GM21786 (cell line): Measurements from ENCODE around the gene ABCA7.

Experiments used
- ATAC-seq: cut with Tn5 transposase; IDR thresholded peaks from one replicate; pipeline ENCODE4 v1.9.1; 2021; ENCODE audit not compliant: unreplicated experiment

ABCA7 gene

DNA sequence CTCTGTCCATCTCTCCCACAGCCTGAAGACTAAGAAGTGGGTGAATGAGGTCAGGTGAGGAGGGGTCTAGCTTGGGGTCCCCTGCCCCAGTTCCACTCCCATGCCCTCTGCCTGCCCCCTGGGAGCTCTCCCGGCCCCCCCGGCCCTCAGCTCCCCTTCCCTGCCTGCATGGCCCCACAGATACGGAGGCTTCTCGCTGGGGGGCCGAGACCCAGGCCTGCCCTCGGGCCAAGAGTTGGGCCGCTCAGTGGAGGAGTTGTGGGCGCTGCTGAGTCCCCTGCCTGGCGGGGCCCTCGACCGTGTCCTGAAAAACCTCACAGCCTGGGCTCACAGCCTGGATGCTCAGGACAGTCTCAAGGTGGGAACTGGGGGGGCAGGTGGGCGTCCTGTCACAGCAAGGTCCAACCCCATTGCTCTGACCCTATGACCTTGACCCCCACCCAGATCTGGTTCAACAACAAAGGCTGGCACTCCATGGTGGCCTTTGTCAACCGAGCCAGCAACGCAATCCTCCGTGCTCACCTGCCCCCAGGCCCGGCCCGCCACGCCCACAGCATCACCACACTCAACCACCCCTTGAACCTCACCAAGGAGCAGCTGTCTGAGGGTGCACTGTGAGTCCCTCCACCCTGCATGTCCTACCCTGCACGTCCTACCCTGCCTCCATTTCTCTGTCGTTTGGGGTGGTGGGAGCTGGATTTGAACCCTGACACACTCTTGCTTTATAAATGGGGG is 16.1 kb downstream of the ABCA7 start:
- no peak for ATAC-seq

DNA sequence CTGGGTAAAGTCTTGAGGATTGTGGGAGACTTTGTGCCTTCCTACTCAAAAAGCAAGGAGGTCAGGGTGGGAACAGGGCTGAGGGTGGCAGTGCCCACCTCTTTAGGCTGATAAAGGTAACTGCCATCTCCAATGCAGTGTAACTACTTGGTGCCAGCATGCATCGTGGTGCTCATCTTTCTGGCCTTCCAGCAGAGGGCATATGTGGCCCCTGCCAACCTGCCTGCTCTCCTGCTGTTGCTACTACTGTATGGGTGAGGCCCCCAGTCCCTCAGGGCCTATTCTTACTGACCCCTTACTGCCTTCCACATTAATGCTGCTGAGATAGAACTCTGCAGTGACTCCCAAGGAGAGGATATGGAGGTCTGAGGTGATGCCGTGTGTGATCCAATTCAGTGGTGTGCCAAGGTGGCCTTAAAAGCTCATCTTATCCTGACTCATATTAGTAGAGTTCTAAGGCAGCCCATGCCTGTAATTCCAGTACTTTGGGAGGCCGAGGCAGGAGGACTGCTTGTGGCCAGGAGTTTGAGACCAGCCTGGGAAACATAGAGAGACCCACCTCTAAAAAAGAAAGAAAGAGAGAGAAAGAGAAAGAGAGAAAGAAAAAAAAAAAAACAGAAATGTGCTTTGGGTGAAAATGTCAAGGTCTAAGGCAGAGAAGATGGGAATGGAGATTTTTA is 17.4 kb downstream of the ABCA7 start:
- no peak for ATAC-seq

DNA sequence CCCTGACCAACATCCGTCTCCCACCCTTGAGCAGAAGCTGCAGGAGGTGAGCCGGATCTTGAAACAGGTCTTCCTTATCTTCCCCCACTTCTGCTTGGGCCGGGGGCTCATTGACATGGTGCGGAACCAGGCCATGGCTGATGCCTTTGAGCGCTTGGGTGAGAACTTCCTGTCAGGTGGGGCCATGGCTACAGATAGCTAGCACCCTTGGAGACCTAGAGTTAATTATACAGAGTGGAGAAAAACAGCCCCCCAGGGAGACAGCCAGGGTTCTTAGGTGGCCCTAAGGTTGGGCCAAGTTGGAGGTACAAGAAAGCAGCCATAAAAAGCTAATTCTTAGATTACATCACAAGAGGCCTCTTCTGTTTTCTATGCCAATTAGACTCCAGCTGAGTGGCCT is 18.2 kb downstream of the ABCA7 start:
- no peak for ATAC-seq

DNA sequence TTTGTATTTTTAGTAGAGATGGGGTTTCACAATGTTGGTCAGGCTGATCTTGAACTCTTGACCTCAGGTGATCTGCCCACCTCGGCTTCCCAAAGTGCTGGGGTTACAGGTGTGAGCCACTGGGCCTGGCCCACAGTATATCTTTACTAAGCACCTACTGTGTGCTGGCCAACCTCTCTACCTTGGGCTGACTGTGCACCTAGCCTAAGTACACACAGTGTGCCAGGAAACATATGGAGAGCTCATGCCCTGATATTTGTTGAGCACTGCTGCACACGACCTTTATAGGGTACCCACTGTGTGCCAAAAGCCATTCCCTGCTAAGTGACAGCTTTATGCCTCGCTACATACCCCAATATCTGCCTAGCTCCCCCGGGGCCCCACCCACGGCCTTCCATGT is 20.8 kb downstream of the ABCA7 start:
- ATAC-seq, result no peak

DNA sequence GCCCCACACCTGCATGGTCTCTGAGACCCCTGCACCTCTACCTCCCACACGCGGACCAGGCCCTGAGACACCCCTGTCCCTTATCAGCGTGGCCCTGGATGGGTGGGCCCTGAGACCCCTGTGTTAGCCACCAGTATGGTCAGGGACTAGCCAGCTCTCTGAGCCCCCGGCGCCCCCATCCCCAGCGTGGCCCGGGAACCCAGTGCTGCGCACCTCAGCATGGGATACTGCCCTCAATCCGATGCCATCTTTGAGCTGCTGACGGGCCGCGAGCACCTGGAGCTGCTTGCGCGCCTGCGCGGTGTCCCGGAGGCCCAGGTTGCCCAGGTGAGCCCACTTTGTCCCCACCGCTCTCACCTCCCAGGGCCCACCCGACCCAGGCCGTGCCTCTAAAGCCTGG is 22.1 kb downstream of the ABCA7 start:
- ATAC-seq, result no peak

DNA sequence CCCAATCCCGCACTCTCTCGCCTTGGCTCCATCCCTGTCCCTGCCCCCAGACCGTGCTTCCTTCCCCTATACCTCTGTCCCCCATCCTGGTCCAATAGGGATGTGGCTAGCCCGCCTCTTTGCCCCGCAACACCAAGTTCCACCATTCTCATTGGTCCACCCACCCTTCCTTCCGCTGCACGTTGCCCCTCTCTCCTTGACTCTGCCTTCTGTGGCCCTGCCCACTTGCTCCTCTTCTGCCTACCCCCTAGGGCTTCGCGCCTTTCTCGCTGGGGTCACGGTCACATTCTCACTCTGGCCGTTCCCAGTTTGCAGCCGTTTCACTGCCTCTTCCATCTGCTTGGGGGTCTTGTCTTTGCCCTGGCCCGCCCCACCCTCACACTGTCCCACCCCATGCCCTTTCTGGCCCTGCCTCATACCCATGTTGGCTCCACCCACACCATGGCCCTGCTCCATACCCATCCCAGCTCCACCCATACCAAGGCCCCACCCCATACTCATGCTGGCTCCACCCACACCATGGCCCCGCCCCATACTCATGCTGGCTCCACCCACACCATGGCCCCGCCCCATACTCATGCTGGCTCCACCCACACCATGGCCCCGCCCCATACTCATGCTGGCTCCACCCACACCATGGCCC is 22.6 kb downstream of the ABCA7 start:
- no peak for ATAC-seq

DNA sequence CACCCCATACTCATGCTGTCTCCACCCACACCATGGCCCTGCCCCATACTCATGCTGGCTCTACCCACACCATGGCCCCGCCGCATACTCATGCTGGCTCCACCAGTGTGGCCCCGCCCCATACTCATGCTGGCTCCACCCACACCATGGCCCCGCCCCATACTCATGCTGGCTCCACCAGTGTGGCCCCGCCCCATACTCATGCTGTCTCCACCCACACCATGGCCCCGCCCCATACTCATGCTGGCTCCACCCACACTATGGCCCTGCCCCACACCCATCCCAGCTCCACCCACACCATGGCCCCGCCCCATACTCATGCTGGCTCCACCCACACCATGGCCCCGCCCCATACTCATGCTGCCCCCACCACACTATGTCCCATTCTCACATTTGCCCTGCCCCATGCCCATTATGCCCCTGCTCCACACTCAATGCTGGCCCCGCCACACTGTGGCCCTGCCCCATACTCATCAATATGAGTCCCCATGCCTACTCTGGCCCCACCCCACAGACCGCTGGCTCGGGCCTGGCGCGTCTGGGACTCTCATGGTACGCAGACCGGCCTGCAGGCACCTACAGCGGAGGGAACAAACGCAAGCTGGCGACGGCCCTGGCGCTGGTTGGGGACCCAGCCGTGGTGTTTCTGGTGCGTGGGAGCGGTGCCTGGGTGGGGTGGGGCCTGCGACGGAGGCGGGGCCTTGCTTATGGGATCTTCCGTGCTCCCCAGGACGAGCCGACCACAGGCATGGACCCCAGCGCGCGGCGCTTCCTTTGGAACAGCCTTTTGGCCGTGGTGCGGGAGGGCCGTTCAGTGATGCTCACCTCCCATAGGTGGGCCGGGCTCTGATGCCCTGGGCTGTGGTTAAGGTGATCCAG is 23.4 kb downstream of the ABCA7 start:
- ATAC-seq, result no peak

DNA sequence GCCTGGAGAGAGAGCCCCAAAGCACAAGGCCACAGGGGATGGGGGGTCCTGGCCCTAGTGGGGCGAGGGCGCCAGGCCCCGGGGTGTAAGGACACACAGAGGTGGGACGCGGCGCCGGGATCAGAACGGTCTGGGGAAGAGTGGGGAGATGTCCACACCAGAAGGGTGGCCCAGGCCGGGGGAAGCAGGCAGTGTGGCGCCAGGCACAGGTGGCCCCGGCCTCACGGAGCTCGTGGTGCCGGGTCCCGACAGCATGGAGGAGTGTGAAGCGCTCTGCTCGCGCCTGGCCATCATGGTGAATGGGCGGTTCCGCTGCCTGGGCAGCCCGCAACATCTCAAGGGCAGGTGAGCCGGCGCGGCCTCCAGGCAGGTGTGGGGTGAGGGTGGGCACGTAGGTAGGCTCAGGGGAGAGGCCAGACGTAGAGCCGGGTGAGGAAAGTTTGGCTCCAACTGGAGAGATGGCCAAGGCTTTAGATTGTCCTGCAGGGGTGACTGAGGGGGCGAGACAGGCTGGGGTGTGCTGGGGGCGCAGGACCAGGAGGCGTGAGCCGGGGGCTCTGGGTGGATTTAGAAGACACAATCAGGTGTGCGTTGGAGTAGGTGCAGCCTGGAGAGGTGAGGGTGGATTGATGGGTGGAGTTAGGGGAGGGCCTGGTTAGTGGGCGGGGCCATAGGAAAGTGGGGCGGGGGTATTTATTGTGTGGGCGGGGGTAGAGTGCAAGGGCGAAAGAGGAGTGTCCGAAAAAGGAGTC is 24.2 kb downstream of the ABCA7 start:
- no peak for ATAC-seq

DNA sequence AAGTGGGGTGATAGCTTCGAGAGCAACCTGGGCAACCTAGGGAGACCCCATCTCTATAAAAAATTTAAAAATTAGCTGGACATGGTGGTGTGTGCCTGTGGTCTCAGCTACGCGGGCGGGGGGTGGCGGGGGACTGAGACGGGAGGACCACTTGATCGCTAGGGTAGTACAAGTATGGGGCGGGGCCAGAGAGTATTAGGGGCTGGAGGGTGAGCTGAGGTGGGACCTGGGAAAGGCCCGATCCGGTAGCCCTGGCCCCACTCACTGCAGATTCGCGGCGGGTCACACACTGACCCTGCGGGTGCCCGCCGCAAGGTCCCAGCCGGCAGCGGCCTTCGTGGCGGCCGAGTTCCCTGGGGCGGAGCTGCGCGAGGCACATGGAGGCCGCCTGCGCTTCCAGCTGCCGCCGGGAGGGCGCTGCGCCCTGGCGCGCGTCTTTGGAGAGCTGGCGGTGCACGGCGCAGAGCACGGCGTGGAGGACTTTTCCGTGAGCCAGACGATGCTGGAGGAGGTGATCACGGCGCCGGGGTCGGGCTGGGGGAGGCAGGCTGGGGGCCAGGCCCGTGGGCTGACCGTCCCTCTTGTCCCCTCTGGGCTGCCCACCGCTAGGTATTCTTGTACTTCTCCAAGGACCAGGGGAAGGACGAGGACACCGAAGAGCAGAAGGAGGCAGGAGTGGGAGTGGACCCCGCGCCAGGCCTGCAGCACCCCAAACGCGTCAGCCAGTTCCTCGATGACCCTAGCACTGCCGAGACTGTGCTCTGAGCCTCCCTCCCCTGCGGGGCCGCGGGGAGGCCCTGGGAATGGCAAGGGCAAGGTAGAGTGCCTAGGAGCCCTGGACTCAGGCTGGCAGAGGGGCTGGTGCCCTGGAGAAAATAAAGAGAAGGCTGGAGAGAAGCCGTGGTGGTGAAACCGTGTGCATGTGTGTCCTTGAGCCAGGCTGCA is 25.0 kb downstream of the ABCA7 start:
- ATAC-seq, result no peak

DNA sequence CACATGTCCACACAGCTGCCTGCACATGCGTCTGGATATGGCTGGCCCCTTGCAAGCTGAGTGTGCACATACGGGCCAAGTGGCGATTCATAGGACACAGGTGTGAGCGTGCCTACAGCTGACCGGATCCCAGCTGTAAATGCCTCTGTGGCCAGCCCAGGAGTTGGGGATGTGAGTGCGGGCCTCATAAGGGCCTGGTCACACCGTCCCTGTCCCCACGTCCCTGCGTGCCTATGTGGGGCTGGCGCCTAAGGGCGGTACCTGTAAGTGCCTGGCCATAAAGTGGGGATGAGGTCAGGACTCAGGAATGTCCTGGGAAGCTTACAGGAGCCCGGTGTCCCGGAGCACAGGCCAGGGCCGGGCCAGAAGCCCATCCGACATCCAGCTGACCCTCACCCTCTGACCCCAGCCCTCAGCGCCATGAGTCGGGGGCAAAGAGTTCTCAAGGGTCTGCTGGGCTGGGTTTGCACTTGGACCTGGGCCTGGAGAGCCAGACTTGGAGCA is 25.8 kb downstream of the ABCA7 start:
- no peak for ATAC-seq

DNA sequence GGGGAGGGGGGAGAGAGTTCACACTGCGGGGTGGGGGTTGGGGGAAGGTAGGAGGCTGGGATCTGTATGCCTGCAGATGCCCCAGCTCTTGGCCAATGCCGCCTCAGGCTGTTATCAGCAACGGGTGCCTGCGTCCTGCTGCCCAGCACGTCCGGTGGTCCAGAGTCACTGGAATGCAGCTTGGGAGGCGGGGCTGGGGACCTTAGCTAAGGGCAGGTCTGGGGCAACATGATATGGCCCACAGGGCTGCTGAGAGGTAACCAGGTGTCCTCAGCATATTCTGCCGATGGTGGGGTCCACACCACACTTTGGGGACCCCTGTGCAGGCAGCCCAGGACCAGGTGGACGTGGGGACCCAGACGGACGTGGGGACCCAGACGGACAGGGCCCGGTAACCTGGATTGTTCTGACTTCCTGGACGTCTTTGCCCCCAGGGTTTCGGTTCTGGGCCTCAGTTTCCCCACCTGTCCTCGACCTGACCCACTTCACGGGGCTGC is 26.4 kb downstream of the ABCA7 start:
- ATAC-seq, result no peak

DNA sequence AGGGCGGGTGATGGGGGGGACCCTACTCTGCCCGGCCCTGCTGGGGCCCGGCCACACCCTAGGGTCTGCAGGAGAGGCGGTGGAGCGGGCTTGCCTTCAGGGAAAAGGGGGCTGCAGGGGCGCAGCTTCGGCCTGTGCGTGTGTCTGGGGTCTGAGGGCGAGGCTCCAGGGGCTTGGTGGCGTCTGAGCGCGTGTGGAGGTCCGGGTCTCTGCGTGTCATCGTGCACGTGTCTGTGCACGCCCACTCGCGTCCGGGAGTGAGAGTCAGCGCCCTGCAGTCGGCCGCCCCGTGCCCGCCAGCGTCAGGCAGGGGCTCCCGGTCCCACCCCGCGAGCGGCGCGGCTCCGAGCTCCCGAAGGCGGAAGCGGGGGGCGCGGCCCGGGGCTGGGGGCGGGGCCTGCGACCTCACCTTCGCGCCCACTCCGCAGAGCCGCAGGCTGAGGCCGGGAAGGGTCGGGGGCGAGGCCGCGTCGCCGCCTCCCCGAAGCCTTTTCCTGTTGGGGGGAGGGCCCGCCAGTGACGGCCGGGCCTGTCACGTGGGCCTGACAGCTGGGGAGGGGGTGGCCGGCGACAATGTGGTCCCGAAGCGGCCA is 26.9 kb downstream of the ABCA7 start, which contains the start of gene ARHGAP45:
ARHGAP45 (plus strand) TSS at position 420 of the 593 bp plus-strand sequence. CDS start 239 bp downstream, outside the sequence.
- no peak for ATAC-seq

DNA sequence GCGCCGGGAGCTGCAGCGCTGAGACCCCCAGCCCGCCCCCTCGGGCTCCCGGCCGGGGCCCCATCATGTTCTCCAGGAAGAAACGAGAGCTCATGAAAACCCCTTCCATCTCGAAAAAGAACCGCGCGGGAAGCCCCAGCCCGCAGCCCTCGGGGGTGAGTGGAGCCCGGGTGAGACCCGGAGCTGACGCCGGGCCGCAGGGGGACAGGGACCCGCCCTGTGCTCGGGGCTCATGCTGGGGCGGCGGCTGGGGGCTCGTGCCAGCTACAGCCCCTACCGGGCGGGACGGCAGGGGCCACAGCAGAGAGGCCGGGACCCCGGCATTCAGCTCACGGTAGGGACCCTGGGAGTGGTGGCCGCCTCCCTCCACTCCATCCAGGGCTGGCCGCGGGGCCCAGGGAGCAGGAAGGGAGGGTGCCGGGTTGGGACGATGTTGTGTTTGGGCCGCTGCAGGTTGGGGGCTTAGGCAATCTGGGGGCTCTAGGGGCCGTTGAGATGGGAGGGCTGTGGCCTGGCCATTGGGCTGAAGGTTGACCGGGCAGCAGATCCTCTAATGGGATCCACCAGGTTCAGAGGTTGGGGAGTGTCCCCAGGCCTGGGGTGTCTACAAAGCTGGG is 27.5 kb downstream of the ABCA7 start:
- no peak for ATAC-seq

DNA sequence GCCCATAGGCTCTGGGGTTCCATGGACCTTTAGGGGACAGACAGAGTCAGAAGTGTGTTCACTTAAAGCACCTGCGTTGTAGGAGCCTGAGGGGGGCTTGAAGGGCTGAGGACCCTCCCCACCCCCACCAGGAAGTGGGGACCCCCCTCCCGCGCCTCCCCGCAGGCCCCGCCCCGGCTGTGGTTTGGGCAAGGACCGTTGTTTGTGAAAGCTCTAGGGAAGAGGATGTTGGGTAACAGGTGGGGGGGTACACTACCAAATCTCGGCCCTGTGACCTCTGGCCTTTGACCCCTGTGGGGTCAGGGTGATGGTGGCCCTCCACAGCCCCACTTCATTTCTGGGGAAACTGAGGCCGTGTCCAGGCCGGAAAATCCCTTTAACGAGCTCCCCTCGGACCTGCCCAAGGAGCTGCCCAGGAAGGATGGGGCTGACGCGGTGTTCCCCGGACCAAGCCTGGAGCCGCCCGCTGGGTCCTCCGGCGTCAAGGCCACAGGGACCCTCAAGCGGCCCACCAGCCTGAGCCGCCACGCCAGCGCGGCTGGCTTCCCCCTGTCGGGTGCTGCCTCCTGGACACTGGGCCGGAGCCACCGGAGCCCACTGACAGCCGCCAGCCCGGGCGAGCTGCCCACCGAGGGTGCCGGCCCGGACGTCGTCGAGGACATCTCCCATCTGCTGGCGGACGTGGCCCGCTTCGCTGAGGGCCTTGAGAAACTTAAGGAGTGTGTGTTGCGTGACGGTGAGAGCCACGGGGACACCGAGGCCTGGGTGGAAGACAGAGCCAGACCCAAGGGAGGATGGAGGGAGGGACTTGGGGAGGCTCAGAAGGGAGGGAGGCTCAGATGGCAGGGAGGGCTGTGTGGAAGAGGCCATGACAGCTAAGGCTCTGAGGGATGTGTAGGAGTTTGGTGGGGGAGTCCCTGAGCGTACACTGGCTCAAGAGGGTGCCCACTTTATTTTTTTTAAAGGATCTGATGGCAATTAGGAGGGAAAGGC is 28.4 kb downstream of the ABCA7 start:
- no peak for ATAC-seq

DNA sequence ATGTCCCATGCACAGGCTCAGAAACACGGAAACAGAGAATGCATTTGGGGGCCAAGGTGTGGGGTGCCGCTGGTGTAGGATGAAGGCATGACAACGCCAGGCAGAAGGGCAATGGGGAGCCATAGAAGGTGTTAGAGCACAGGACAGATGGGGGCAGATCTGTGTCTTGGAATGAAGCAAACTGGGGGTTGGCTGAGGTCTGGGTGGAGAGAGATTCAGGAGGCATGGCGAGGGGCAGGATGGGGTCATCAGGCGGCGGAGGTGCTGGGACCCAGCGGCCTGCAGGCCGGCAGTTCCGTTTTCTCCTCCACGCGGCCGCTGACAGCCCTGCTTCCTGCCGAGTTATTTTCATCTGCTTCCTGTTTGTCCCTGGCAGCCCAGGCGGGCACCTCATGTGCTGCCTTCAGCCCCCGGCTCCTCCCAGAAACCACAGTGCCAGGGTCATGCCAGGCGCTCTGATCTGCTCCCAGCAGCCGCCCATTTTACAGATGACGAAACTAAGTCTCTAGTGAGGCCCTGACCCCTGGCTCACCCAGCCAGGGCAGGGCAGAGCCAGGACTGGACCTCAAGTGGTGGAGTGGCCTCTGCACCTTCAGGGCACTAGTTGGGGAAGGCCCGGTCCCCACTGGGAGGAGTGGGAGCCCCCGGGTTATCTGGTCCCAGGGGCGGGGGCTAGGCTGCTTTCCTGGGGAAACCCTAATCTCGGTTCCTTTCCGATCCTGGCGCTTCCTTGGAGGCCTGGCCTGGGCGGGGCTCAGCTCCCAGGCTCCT is 29.3 kb downstream of the ABCA7 start:
- ATAC-seq, result no peak

DNA sequence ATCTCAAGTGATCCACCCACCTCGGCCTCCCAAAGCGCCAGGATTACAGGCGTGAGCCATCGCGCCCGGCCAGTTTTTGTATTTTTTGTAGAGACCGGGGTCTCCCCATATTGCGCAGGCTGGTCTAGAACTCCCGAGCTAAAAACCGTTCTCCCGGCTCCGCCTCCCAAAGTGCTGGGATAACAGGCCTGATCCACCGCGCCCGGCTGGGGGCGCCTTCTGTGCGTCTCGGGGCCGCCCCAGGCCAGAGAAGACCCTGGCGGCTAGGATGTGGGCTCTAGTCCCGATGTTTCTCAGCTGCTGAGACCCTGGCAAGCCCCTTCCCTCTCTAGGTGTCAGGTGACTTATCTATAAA is 30.6 kb downstream of the ABCA7 start:
- no peak for ATAC-seq
